Measurements from ENCODE around the gene DNAH8.

The DNAH8 gene

DNA sequence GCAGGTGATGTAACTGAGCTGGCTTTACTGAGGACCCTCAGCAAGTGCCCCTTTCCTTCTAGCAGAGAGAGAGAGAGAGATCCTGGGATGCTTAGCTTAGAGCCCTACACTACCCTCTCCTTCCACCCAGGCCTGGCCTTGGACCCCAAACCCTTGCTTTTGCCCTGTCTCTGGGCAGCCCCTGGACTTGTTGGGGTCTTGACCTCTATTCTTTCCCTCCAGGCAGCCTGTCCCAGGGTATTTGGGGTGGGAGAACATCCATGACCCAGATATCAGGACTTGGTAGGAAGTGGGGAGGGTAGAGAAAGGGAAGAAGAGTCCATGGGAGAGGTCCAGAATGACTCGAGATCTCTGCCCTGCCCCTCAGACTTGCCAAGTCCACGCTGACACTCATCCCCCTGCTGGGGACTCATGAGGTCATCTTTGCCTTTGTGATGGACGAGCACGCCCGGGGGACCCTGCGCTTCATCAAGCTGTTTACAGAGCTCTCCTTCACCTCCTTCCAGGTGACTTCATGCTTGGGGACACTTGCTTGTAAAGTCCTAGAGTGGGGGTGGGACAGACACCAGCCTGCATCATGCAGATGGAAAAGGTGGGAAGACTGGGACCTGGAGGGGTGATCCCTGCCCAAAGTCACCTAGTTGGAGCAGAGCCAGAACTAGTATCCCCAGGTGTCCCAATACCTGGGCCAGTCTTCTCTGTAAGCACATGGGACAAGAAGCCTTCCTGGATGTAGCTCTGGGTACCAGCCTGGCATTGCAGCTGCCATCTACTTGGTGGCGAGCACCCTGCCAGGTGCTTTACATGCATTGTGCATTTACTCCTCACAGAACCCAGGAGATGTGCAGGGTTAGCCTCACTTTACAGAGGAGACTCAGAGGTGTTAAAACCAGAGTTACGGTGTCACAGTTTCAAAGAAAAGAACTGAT, 364.4 kb downstream of the DNAH8 start:
- DNase-seq, result no peak

All from SW 1271 (cell line).